ENCODE results near the gene INTS13. TPM values are rescaled to one million over a fixed set of nuclear protein-coding genes. Genes with fewer than 3 reads are reported as not detected.
A peak's percentile ranks its signal among the peaks of the same experiment; 100 is the strongest.

Gene INTS13
- total and polyA plus RNA-seq, 2 experiments from 2014 or later: 28.9 to 31.6 TPM

- Histone ChIP-seq H3K9me3 (ENCODE audit: low read depth) (no peaks in the 10 kb centered on the region), H2AFZ (no peak overlapping the region), H3K9ac (peak overlapping the region; percentile 92), H3K9me2 (ENCODE audit: insufficient read depth) (no peaks in the 10 kb centered on the region), H3F3A (ENCODE audit: insufficient read depth) (peaks cover 54% of the 10 kb centered on the region), H3K4me2 (ENCODE audit: unreplicated experiment) (peak overlapping the region; percentile 98), H3K27ac (peak overlapping the region; percentile 91), H3K79me2 (ENCODE audit: insufficient read depth) (peaks cover 93% of the 10 kb centered on the region), H3K27me3 (replicated peaks; ENCODE audit: insufficient read depth) (no peaks in the 10 kb centered on the region), H4K20me1 (ENCODE audit: insufficient read depth) (no peaks in the 10 kb centered on the region), H3K36me3 (ENCODE audit: low read depth) (no peaks in the 10 kb centered on the region), H3K4me1 (ENCODE audit: insufficient read depth) (peaks cover 41% of the 10 kb centered on the region), H3K4me3 (peak overlapping the region; percentile 100)
- in situ Hi-C loops (cut with MboI): no loop called here
- TF ChIP-seq EZH2 (IDR thresholded peaks at IDR 0.05; ENCODE audit: insufficient read depth, poor library complexity, severe bottlenecking): no peak
- no peak for TF ChIP-seq EZH2phosphoT487 (IDR thresholded peaks at IDR 0.05; ENCODE audit: insufficient read depth, low read depth)
- DNase-seq: peak; percentile 21
- WGBS, 2 experiments (ENCODE audit: low coverage in 1 of 2, low lambda C conversion rate in 2 of 2, missing lambda C conversion rate in 2 of 2): 7 to 10% methylated on average over 1 of the region's 1 CpG
These were observed 3.4 kb upstream of the INTS13 start for GRCh38 chr12:26941215-26941594.

- Histone ChIP-seq H3K4me3 (peak overlapping the region; percentile 100), H4K20me1 (ENCODE audit: insufficient read depth) (no peaks in the 10 kb centered on the region), H3K9ac (peak overlapping the region; percentile 92), H3K4me2 (ENCODE audit: unreplicated experiment) (peak overlapping the region; percentile 98), H3F3A (ENCODE audit: insufficient read depth) (peaks cover 54% of the 10 kb centered on the region), H3K4me1 (ENCODE audit: insufficient read depth) (peaks cover 47% of the 10 kb centered on the region), H3K9me2 (ENCODE audit: insufficient read depth) (no peaks in the 10 kb centered on the region), H2AFZ (no peak overlapping the region), H3K79me2 (ENCODE audit: insufficient read depth) (peaks cover 93% of the 10 kb centered on the region), H3K27me3 (replicated peaks; ENCODE audit: insufficient read depth) (no peaks in the 10 kb centered on the region), H3K27ac (peak overlapping the region; percentile 91), H3K36me3 (ENCODE audit: low read depth) (no peaks in the 10 kb centered on the region), H3K9me3 (ENCODE audit: low read depth) (no peaks in the 10 kb centered on the region)
- TF ChIP-seq EZH2phosphoT487 (IDR thresholded peaks at IDR 0.05; ENCODE audit: insufficient read depth, low read depth) (no peak), EZH2 (IDR thresholded peaks at IDR 0.05; ENCODE audit: insufficient read depth, poor library complexity, severe bottlenecking) (no peak)
- 30 to 34% methylated on average over 3 of the region's 3 CpGs for WGBS, 2 experiments (ENCODE audit: low coverage in 1 of 2, low lambda C conversion rate in 2 of 2, missing lambda C conversion rate in 2 of 2)
- in situ Hi-C loops (cut with MboI): no loop called here
- peak; percentile 73 for DNase-seq
These were observed 2.9 kb upstream of the INTS13 start for GRCh38 chr12:26940516-26941214.

DNA sequence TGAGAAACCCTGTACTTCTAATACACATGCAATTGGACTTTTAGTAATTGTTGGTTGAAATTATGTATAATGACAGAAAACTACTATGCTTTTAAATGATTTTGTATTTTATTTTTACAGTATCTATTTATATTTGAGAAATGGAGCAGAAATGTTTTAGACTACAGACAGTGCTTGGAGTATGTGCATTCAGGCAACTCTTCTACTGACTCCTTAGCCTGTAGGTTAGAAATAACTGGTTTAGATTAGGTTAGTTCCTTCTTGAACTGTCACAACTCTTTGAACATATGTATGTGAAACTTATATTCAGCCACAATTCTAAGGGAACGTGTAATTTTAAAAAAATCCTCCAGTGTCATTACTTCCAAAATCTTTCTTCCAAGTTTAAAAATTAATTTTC is 2.2 kb upstream of the INTS13 start:
- H3K79me2 ChIP-seq (ENCODE audit: insufficient read depth): peaks cover 93% of the 10 kb centered on the region
- peak overlapping the region; percentile 91 for H3K27ac ChIP-seq
- DNase-seq: peak; percentile 9
- no peak for TF ChIP-seq EZH2 (IDR thresholded peaks at IDR 0.05; ENCODE audit: insufficient read depth, poor library complexity, severe bottlenecking)
- TF ChIP-seq EZH2phosphoT487 (IDR thresholded peaks at IDR 0.05; ENCODE audit: insufficient read depth, low read depth): no peak
- peaks cover 51% of the 10 kb centered on the region for H3K4me1 ChIP-seq (ENCODE audit: insufficient read depth)
- no peaks in the 10 kb centered on the region for H3K9me3 ChIP-seq (ENCODE audit: low read depth)
- peak overlapping the region; percentile 98 for H3K4me2 ChIP-seq (ENCODE audit: unreplicated experiment)
- in situ Hi-C loops (cut with MboI): no loop called here
- H3K27me3 ChIP-seq (replicated peaks; ENCODE audit: insufficient read depth): no peaks in the 10 kb centered on the region
- no peaks in the 10 kb centered on the region for H3K9me2 ChIP-seq (ENCODE audit: insufficient read depth)
- H3K36me3 ChIP-seq (ENCODE audit: low read depth): no peaks in the 10 kb centered on the region
- H3K4me3 ChIP-seq: peak overlapping the region; percentile 100
- WGBS, 2 experiments (ENCODE audit: low coverage in 1 of 2, low lambda C conversion rate in 2 of 2, missing lambda C conversion rate in 2 of 2): 4 to 18% methylated on average over 1 of the region's 1 CpG
- no peaks in the 10 kb centered on the region for H4K20me1 ChIP-seq (ENCODE audit: insufficient read depth)
- H2AFZ ChIP-seq: peak overlapping the region; percentile 34; the same call in 1 of the 2 replicates
- peaks cover 49% of the 10 kb centered on the region for H3F3A ChIP-seq (ENCODE audit: insufficient read depth)
- H3K9ac ChIP-seq: peak overlapping the region; percentile 92

- Histone ChIP-seq H3K36me3 (ENCODE audit: low read depth) (no peaks in the 10 kb centered on the region), H2AFZ (peak overlapping the region; percentile 92), H3K27ac (peak overlapping the region; percentile 91), H3K4me3 (peak overlapping the region; percentile 100), H3K9me3 (ENCODE audit: low read depth) (no peaks in the 10 kb centered on the region), H3K4me1 (ENCODE audit: insufficient read depth) (peaks cover 56% of the 10 kb centered on the region), H3F3A (ENCODE audit: insufficient read depth) (peaks cover 46% of the 10 kb centered on the region), H3K79me2 (ENCODE audit: insufficient read depth) (peaks cover 93% of the 10 kb centered on the region), H3K4me2 (ENCODE audit: unreplicated experiment) (peak overlapping the region; percentile 98), H3K27me3 (replicated peaks; ENCODE audit: insufficient read depth) (no peaks in the 10 kb centered on the region), H3K9ac (peak overlapping the region; percentile 92), H4K20me1 (ENCODE audit: insufficient read depth) (no peaks in the 10 kb centered on the region), H3K9me2 (ENCODE audit: insufficient read depth) (no peaks in the 10 kb centered on the region)
- WGBS, 2 experiments (ENCODE audit: low coverage in 1 of 2, low lambda C conversion rate in 2 of 2, missing lambda C conversion rate in 2 of 2): 2 to 3% methylated on average over 9 of the region's 9 CpGs
- in situ Hi-C loops (cut with MboI): no loop called here
- DNase-seq: peak; percentile 57
- TF ChIP-seq EZH2 (IDR thresholded peaks at IDR 0.05; ENCODE audit: insufficient read depth, poor library complexity, severe bottlenecking): no peak
These were observed 1.5 kb upstream of the INTS13 start for GRCh38 chr12:26939192-26939832.
